ENCODE results near the gene NKPD1. TPM values are rescaled to one million over a fixed set of nuclear protein-coding genes. Genes with fewer than 3 reads are reported as not detected.

NKPD1 gene
- total and polyA plus RNA-seq, 9 of the 15 experiments (the other 6 are each of a cell fraction or from before 2014, with no cell fraction given), result 0.03 to 0.09 (median 0.04) TPM; not detected in 5

DNA sequence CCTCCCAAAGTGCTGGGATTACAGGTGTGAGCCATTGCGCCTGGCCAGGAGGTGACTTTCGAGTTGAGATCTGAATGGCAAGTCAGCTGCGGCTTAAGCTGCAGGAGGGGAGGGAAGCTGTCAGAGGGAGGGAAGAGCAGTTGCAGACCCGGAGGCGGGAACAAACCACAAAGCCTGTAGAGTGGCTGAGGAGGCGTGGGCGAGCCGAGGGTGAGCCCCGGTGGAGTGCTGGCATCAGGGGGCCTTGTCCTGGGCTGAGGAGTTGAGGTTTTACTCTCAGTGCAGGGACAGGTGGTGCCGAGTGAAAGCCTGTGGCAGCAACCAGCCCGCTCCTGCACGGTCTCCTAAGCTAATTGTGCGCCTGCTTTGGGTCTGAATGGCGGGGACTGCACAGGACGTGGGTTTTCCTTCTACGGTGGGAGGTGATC lies 43.6 kb downstream of the NKPD1 start:
- in situ Hi-C loops (cut with MboI), result no loop called here
- Histone ChIP-seq H3K9ac (ENCODE audit: insufficient read depth in 1 of 2, low read depth in 2 of 2, low read length in 2 of 2) (peak overlapping the region in 1 of 2 experiments; percentile 82; a peak in 2 of 4 replicates), H3K27ac (ENCODE audit: extremely low read depth, low read depth, low read length) (no peak overlapping the region), H3K4me1 (replicated peaks in 1 of 2; ENCODE audit: control insufficient read depth in 2 of 2, insufficient read depth in 2 of 2, low read length in 2 of 2) (peaks cover 4 to 37% of the 10 kb centered on the region in 2 experiments; a peak in 4 of 5 replicates), H3K9me1 (ENCODE audit: control insufficient read depth, insufficient read depth, low read length) (peaks cover 5% of the 10 kb centered on the region), H2AFZ (ENCODE audit: low read depth, low read length) (no peak overlapping the region), H3K4me3 (no peak overlapping the region), H3K9me3 (replicated peaks; ENCODE audit: control insufficient read depth, insufficient read depth, low read depth, low read length) (no peaks in the 10 kb centered on the region), H3K79me2 (ENCODE audit: control insufficient read depth, insufficient read depth, low read length) (peaks cover 72% of the 10 kb centered on the region), H4K20me1 (replicated peaks; ENCODE audit: control insufficient read depth, insufficient read depth, low read length) (peaks cover 39% of the 10 kb centered on the region), H3K27me3 (ENCODE audit: control insufficient read depth in 2 of 2, insufficient read depth in 2 of 2, low read length in 2 of 2) (no peaks in the 10 kb centered on the region), H3K36me3 (ENCODE audit: control insufficient read depth, insufficient read depth, low read length) (peaks cover 25% of the 10 kb centered on the region; the same call in 2 of the 3 replicates), H3K4me2 (ENCODE audit: insufficient read depth, low read length) (no peak overlapping the region)
- ChIA-PET POLR2A (interaction anchor here (0.9 to 1.9 kb wide), 3 partner anchors 10 to 38 kb away, joined by 3 to 14 read pairs (median 4); partner anchors contain the start of genes GEMIN7 and PPP1R37), CTCF (ENCODE audit: low intra/inter-chr PET ratio) (no interaction called here)
- ATAC-seq (peak; percentile 76), DNase-seq (ENCODE audit: extremely low read depth in 1 of 4, low spot score in 3 of 4) (peak; percentile 51 to 61 (median 55)), FAIRE-seq (peak; percentile 64)
- intact Hi-C loops (cut with micrococcal nuclease), result no loop called here
- WGBS (ENCODE audit: insufficient coverage, low coverage, missing lambda C conversion rate), result 48% methylated on average over 16 of the region's 16 CpGs
- no TSS peak for BruUV-seq (replicated peaks)
- TF ChIP-seq, protein P1, sequence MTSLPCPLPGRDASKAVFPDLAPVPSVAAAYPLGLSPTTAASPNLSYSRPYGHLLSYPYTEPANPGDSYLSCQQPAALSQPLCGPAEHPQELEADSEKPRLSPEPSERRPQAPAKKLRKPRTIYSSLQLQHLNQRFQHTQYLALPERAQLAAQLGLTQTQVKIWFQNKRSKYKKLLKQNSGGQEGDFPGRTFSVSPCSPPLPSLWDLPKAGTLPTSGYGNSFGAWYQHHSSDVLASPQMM (CRISPR knock-in tag; IDR thresholded peaks at IDR 0.05), result no peak
- no peak for TF ChIP-seq ZNF785 (CRISPR knock-in tag; IDR thresholded peaks at IDR 0.05)
- TF ChIP-seq, protein P2, sequence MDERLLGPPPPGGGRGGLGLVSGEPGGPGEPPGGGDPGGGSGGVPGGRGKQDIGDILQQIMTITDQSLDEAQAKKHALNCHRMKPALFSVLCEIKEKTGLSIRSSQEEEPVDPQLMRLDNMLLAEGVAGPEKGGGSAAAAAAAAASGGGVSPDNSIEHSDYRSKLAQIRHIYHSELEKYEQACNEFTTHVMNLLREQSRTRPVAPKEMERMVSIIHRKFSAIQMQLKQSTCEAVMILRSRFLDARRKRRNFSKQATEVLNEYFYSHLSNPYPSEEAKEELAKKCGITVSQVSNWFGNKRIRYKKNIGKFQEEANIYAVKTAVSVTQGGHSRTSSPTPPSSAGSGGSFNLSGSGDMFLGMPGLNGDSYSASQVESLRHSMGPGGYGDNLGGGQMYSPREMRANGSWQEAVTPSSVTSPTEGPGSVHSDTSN (CRISPR knock-in tag; IDR thresholded peaks at IDR 0.05; ENCODE audit: low read depth), result no peak
- TF ChIP-seq, protein P2 (tag; conservative IDR thresholded peaks at IDR 0.05; ENCODE audit: low read depth), result no peak
- no peak for TF ChIP-seq ZNF79 (CRISPR knock-in tag; IDR thresholded peaks at IDR 0.05; ENCODE audit: low read depth)
- TF ChIP-seq C11orf30 (IDR thresholded peaks at IDR 0.05; ENCODE audit: low read depth), result no peak
- TF ChIP-seq ZNF282 (CRISPR knock-in tag; IDR thresholded peaks at IDR 0.05), result peak; percentile 38; the same call in 1 of the 2 replicates
- no peak for TF ChIP-seq HMGN3 (IDR thresholded peaks at IDR 0.05; ENCODE audit: borderline replicate concordance, extremely low read depth, insufficient read length, low read depth, low read length)
- TF ChIP-seq ZNF311 (CRISPR knock-in tag; IDR thresholded peaks at IDR 0.05), result no peak
- TF ChIP-seq NFYB (IDR thresholded peaks at IDR 0.05; ENCODE audit: extremely low read depth, insufficient read length), result no peak
- TF ChIP-seq NFIX (CRISPR knock-in tag; IDR thresholded peaks at IDR 0.05; ENCODE audit: low read depth), result no peak
- peak; percentile 77 for TF ChIP-seq EGR1 (conservative IDR thresholded peaks at IDR 0.05)
- no peak for TF ChIP-seq NFE2 (IDR thresholded peaks at IDR 0.05; ENCODE audit: low read depth)
- TF ChIP-seq CHD1 (IDR thresholded peaks at IDR 0.05; ENCODE audit: low read length), result no peak
- TF ChIP-seq BRD9 (IDR thresholded peaks at IDR 0.05; ENCODE audit: low read depth, partially characterized antibody), result no peak
- TF ChIP-seq TRIM28 (IDR thresholded peaks at IDR 0.05), result no peak
- TF ChIP-seq, protein P3, sequence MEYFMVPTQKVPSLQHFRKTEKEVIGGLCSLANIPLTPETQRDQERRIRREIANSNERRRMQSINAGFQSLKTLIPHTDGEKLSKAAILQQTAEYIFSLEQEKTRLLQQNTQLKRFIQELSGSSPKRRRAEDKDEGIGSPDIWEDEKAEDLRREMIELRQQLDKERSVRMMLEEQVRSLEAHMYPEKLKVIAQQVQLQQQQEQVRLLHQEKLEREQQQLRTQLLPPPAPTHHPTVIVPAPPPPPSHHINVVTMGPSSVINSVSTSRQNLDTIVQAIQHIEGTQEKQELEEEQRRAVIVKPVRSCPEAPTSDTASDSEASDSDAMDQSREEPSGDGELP (CRISPR knock-in tag; IDR thresholded peaks at IDR 0.05; ENCODE audit: borderline replicate concordance), result peak; percentile 52; the same call in 1 of the 2 replicates

Measured in K562 (cell line).